Activated CD4-positive, alpha-beta T cell treated with anti-CD3 and anti-CD28 coated beads, Interleukin-2, amount 50 U/mL, for 24 hours (primary cell): ENCODE results near the gene LDLRAD4.

ENCODE experiments used
- DNase-seq, 2 donors: peaks; one replicate each; pipeline ENCODE4 v3.0.0-alpha.2; 2020; ENCODE audit warnings: low read depth in 1 of 2, low spot score in 1 of 2

Gene LDLRAD4

GRCh38 chr18:13544953-13545352, 326.4 kb downstream of the LDLRAD4 start:
- no peak for DNase-seq

GRCh38 chr18:13545514-13545913, 327.0 kb downstream of the LDLRAD4 start:
- no peak for DNase-seq

GRCh38 chr18:13545955-13546354, 327.4 kb downstream of the LDLRAD4 start:
- DNase-seq: no peak

GRCh38 chr18:13546638-13547037, 328.1 kb downstream of the LDLRAD4 start:
- no peak for DNase-seq

- no peak for DNase-seq
Observed at GRCh38 chr18:13547347-13547746, 328.8 kb downstream of the LDLRAD4 start.

- no peak for DNase-seq
Observed at GRCh38 chr18:13548106-13548819, 329.7 kb downstream of the LDLRAD4 start.

- DNase-seq: no peak
Observed at GRCh38 chr18:13548966-13549879, 330.7 kb downstream of the LDLRAD4 start.

GRCh38 chr18:13549880-13550232, 331.3 kb downstream of the LDLRAD4 start:
- no peak for DNase-seq

- no peak for DNase-seq
Observed at GRCh38 chr18:13550418-13551304, 332.1 kb downstream of the LDLRAD4 start.

GRCh38 chr18:13551305-13551603, 332.7 kb downstream of the LDLRAD4 start:
- DNase-seq: no peak

- no peak for DNase-seq
Observed at GRCh38 chr18:13551841-13552733, 333.5 kb downstream of the LDLRAD4 start.

- DNase-seq: no peak
Observed at GRCh38 chr18:13553449-13553848, 334.9 kb downstream of the LDLRAD4 start.

GRCh38 chr18:13555192-13555591, 336.6 kb downstream of the LDLRAD4 start:
- DNase-seq: no peak

GRCh38 chr18:13555865-13556264, 337.3 kb downstream of the LDLRAD4 start:
- DNase-seq: no peak

GRCh38 chr18:13556502-13556901, 337.9 kb downstream of the LDLRAD4 start:
- DNase-seq: no peak

GRCh38 chr18:13558124-13558523, 339.6 kb downstream of the LDLRAD4 start:
- DNase-seq: no peak

GRCh38 chr18:13558790-13559189, 340.2 kb downstream of the LDLRAD4 start:
- no peak for DNase-seq

GRCh38 chr18:13559754-13560153, 341.2 kb downstream of the LDLRAD4 start:
- no peak for DNase-seq

GRCh38 chr18:13560306-13560705, 341.7 kb downstream of the LDLRAD4 start:
- DNase-seq: no peak

GRCh38 chr18:13562494-13563029, 344.0 kb downstream of the LDLRAD4 start:
- DNase-seq: peak; percentile 73 to 87
